Subcutaneous abdominal adipose tissue (tissue), 5 donors: ENCODE data around the gene NOP53.
"Not testable (repeated sequence)": the region's sequence is repeated elsewhere in the genome, so short reads cannot be mapped to it uniquely, and the experiment has no call there.

Experiments used
- H3K27ac ChIP-seq: one replicate; pipeline ENCODE4 v1.7.0; 2013; ENCODE audit warnings: low read depth, mild to moderate bottlenecking, inconsistent platforms, low read length, moderate library complexity
- H3K27me3 ChIP-seq, 5 donors: one replicate each; pipeline ENCODE4 v1.7.0; 2013; ENCODE audit warnings: low read length in 5 of 5, inconsistent platforms in 1 of 5; ENCODE audit not compliant: control insufficient read depth in 5 of 5, insufficient read depth in 4 of 5
- H3K36me3 ChIP-seq, 5 donors: one replicate each; pipeline ENCODE4 v1.7.0; 2013; ENCODE audit warnings: low read length in 5 of 5; ENCODE audit not compliant: control insufficient read depth in 5 of 5, insufficient read depth in 5 of 5
- H3K4me1 ChIP-seq, 5 donors: one replicate each; pipeline ENCODE4 v1.7.0; 2013; ENCODE audit warnings: low read length in 5 of 5, mild to moderate bottlenecking in 3 of 5, moderate library complexity in 1 of 5; ENCODE audit not compliant: control insufficient read depth in 5 of 5, insufficient read depth in 5 of 5
- H3K4me3 ChIP-seq, 5 donors: one replicate each; pipeline ENCODE4 v1.7.0; 2013; ENCODE audit warnings: low read length in 5 of 5, low read depth in 1 of 5
- H3K9ac ChIP-seq, 5 donors: one replicate each; pipeline ENCODE4 v1.7.0; 2013; ENCODE audit warnings: low read length in 5 of 5, mild to moderate bottlenecking in 4 of 5, moderate library complexity in 3 of 5
- H3K9me3 ChIP-seq, 5 donors: one replicate each; pipeline ENCODE4 v1.7.0; 2013; ENCODE audit warnings: low read length in 5 of 5; ENCODE audit not compliant: control insufficient read depth in 5 of 5
- donor health status: healthy.
- donor health status: healthy.
- donor health status: healthy.
- donor health status: healthy.
- donor health status: healthy.

Gene NOP53

GRCh38 chr19:47718415-47719046 is 26.8 kb upstream of the NOP53 start:
- H3K27me3 ChIP-seq, H3K9me3 ChIP-seq: not testable (repeated sequence)
- Histone ChIP-seq H3K4me3 (peak overlapping the region in 3 of 5 donors; percentile 36 to 52 (median 48)), H3K4me1 (peaks cover 22 to 90% (median 81%) of the 10 kb centered on the region in 5 donors), H3K9ac (peak overlapping the region; percentile 8 to 38 (median 19)), H3K27ac (peak overlapping the region; percentile 94), H3K36me3 (peaks cover 0 to 27% (median 23%) of the 10 kb centered on the region in 5 donors)

DNA sequence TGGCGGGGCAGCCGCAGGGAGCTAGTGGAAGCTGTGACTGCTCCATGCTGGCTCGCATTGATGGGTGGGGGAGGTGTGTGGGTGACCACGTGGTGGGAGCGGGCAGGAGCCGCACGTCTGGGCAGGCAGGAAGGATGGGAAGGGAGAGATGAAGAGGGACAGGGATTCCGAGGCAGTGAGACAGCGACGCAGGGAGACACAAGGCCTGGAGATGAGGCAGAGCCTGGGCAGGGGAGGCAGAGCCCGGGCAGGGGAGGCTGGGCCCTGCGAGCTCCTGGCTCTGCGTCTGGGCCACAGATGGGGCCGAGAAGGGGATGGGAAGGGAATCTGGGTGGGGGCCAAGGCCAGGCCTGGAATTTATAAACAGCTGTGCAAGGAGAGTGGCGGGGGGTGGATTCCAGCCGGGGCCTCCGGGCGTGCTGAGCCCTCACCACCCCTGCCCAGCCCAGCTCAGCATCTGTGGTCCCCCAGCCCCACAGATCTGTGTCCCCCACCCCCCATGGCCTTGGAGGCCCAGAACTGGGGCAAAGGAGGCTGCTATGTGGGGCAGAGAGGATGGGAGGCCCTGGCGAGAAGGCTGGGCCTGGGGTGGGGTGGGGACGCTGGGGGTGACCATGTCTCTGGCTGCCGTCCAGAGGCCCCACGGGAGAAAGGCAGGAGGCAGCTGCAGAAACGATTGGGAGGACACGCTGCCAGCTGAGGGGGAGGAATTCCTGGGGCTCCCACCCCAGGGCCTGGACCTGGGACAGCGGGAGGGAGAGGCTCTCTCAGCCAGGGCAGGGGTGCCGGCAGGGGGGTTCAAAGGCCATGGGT is 26.1 kb upstream of the NOP53 start:
- no peaks in the 10 kb centered on the region for H3K9me3 ChIP-seq
- peaks cover 22 to 90% (median 82%) of the 10 kb centered on the region in 5 donors for H3K4me1 ChIP-seq
- peak overlapping the region in 4 of 5 donors; percentile 8 to 23 (median 17) for H3K9ac ChIP-seq
- H3K27me3 ChIP-seq = no peaks in the 10 kb centered on the region
- peaks cover 0 to 31% (median 24%) of the 10 kb centered on the region in 5 donors for H3K36me3 ChIP-seq
- peak overlapping the region in 4 of 5 donors; percentile 47 to 52 (median 49) for H3K4me3 ChIP-seq
- H3K27ac ChIP-seq = peak overlapping the region; percentile 94

- peak overlapping the region; percentile 94 for H3K27ac ChIP-seq
- peaks cover 17 to 89% (median 81%) of the 10 kb centered on the region in 5 donors for H3K4me1 ChIP-seq
- H3K4me3 ChIP-seq = peak overlapping the region; percentile 32 to 53 (median 37)
These were observed 24.5 kb upstream of the NOP53 start for GRCh38 chr19:47720669-47721422.

GRCh38 chr19:47723581-47723940 is 21.8 kb upstream of the NOP53 start:
- no peaks in the 10 kb centered on the region for H3K9me3 ChIP-seq
- H3K4me3 ChIP-seq = peak overlapping the region in 2 of 5 donors; percentile 33 to 35
- H3K27me3 ChIP-seq = no peaks in the 10 kb centered on the region
- peak overlapping the region; percentile 94 for H3K27ac ChIP-seq
- H3K9ac ChIP-seq = no peak overlapping the region
- H3K4me1 ChIP-seq = peaks cover 13 to 82% (median 77%) of the 10 kb centered on the region in 5 donors
- peaks cover 0 to 51% (median 28%) of the 10 kb centered on the region in 5 donors for H3K36me3 ChIP-seq

More at GRCh38 chr19:47720669-47721422, 24.5 kb upstream of the NOP53 start:
- Histone ChIP-seq H3K9ac (peak overlapping the region in 2 of 5 donors; percentile 47 to 84), H3K27me3 (no peaks in the 10 kb centered on the region), H3K36me3 (peaks cover 0 to 39% (median 32%) of the 10 kb centered on the region in 5 donors), H3K9me3 (no peaks in the 10 kb centered on the region)

DNA sequence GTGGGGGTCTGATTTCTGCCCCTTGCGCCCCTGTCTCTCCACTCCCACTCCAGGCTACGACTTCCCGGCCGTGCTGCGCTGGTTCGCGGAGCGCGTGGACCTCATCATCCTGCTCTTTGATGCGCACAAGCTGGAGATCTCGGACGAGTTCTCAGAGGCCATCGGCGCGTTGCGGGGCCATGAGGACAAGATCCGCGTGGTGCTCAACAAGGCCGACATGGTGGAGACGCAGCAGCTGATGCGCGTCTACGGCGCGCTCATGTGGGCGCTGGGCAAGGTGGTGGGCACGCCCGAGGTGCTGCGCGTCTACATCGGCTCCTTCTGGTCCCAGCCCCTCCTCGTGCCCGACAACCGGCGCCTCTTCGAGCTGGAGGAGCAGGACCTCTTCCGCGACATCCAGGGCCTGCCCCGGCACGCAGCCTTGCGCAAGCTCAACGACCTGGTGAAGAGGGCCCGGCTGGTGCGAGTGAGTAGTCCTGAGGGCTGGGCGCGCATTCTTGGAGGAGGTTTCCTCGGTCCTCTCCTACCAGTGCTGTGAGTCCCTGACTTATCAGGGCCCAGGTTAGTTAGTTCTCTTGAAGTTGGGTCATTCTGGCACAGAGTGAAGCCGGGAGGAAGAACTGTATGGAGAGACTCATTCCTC is 19.5 kb upstream of the NOP53 start:
- Histone ChIP-seq H3K27ac (peak overlapping the region; percentile 66), H3K9me3 (no peaks in the 10 kb centered on the region), H3K4me1 (peaks cover 8 to 79% (median 77%) of the 10 kb centered on the region in 5 donors), H3K9ac (peak overlapping the region in 1 of 5 donors; percentile 7), H3K36me3 (peaks cover 0 to 61% (median 36%) of the 10 kb centered on the region in 5 donors), H3K27me3 (no peaks in the 10 kb centered on the region), H3K4me3 (no peak overlapping the region)

DNA sequence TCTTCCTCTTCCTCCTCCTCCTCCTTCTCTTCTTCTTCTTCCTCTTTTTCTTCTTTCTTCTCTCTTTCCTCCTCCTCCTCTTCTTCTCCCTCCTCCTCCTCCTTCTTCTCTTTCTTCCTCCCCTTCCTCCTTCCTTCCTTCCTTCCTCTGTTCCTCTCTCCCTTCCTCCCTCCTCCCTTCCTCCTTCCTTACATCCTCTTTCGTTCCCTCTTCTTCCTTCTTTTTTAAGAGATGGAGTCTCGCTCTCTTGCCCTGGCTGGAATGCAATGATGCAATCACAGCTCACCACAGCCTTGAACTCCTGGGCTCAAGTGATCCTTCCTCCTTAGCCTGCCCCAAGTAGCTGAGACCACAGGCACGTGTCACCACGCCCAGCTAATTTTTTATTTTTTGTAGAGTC is 18.9 kb upstream of the NOP53 start:
- Histone ChIP-seq H3K27ac (peak overlapping the region; percentile 66), H3K27me3 (no peaks in the 10 kb centered on the region), H3K9me3 (no peaks in the 10 kb centered on the region), H3K4me1 (peaks cover 8 to 76% (median 74%) of the 10 kb centered on the region in 5 donors), H3K9ac (peak overlapping the region in 1 of 5 donors; percentile 7), H3K36me3 (peaks cover 0 to 62% (median 36%) of the 10 kb centered on the region in 5 donors), H3K4me3 (no peak overlapping the region)

GRCh38 chr19:47728295-47728694 is 17.1 kb upstream of the NOP53 start:
- Histone ChIP-seq H3K4me1 (peaks cover 8 to 62% (median 61%) of the 10 kb centered on the region in 5 donors), H3K36me3 (peaks cover 0 to 62% (median 32%) of the 10 kb centered on the region in 5 donors), H3K27ac (peak overlapping the region; percentile 95)

DNA sequence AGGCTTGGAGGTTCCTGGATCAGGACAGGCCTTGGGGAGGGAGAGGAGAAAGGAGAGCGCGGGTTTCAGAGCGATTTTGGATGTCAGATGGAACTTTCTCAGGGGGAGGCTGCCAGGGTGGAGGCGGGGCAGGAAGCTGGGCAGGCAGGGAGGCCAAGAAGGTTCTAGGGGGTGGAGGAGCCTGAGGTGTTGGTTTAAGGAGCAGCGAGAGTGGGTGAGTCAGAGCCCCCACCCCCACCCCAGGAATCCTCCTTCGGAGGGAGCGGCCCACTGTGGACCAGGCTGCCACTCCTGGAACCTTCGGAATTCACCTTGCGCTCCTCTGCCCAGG is 15.9 kb upstream of the NOP53 start:
- Histone ChIP-seq H3K4me1 (peaks cover 8 to 54% (median 50%) of the 10 kb centered on the region in 5 donors), H3K27me3 (no peaks in the 10 kb centered on the region), H3K27ac (peak overlapping the region; percentile 95), H3K36me3 (peaks cover 0 to 63% (median 36%) of the 10 kb centered on the region in 5 donors), H3K9ac (peak overlapping the region in 4 of 5 donors; percentile 35 to 60 (median 49)), H3K9me3 (no peaks in the 10 kb centered on the region), H3K4me3 (peak overlapping the region in 4 of 5 donors; percentile 8 to 32 (median 12))

More at GRCh38 chr19:47728295-47728694, 17.1 kb upstream of the NOP53 start:
- not testable (repeated sequence) for H3K9ac ChIP-seq, H3K9me3 ChIP-seq, H3K4me3 ChIP-seq, H3K27me3 ChIP-seq

- Histone ChIP-seq H3K27me3 (no peaks in the 10 kb centered on the region), H3K4me1 (peaks cover 8 to 49% (median 45%) of the 10 kb centered on the region in 5 donors), H3K9me3 (no peaks in the 10 kb centered on the region), H3K9ac (peak overlapping the region in 3 of 5 donors; percentile 35 to 60 (median 56)), H3K36me3 (peaks cover 0 to 63% (median 37%) of the 10 kb centered on the region in 5 donors), H3K4me3 (peak overlapping the region in 3 of 5 donors; percentile 8 to 32 (median 15)), H3K27ac (peak overlapping the region; percentile 95)
These were observed 15.4 kb upstream of the NOP53 start for GRCh38 chr19:47729799-47730520.
